Ovary (tissue), 9 donors: Measurements from ENCODE around the gene GGN. TPM values are rescaled to one million over a fixed set of nuclear protein-coding genes. Genes with fewer than 3 reads are reported as not detected.

Experiments used
- DNase-seq, 5 donors: peaks; one replicate each; pipeline ENCODE4 v3.0.0-alpha.2; 2019 to 2020
- H3K27ac ChIP-seq, 2 donors: fragments of 200-600 bp; one replicate each; pipeline versions ENCODE4 v1.5.1 to v1.8.0; 2019 to 2022
- H3K27me3 ChIP-seq: fragments of 200-600 bp; one replicate; pipeline ENCODE4 v1.8.0; 2022
- H3K36me3 ChIP-seq: fragments of 200-600 bp; sonication (generic); one replicate; pipeline ENCODE4 v1.5.1; 2019
- H3K4me1 ChIP-seq: one replicate; pipeline ENCODE4 v1.8.1; 2013; ENCODE audit warnings: mild to moderate bottlenecking, moderate library complexity; ENCODE audit not compliant: insufficient read depth
- H3K4me3 ChIP-seq: fragments of 200-600 bp; sonication (generic); one replicate; pipeline ENCODE4 v1.5.1; 2017
- H3K9me3 ChIP-seq, 2 donors: fragments of 200-600 bp in 1 of 2; sonication (generic) in 1 of 2; one replicate each; pipeline versions ENCODE4 v1.5.1 to v1.8.1; 2013 to 2019; ENCODE audit warnings: mild to moderate bottlenecking in 1 of 2, moderate library complexity in 1 of 2
- EP300 ChIP-seq: sonication (generic); formaldehyde crosslinking; IDR thresholded peaks from one replicate; pipeline ENCODE4 v1.6.1; 2017; ENCODE audit warnings: antibody characterized with exemption
- POLR2A ChIP-seq: fragments of 450-650 bp; IDR thresholded peaks from one replicate; pipeline ENCODE4 v1.6.1; 2017; ENCODE audit warnings: antibody characterized with exemption, mild to moderate bottlenecking, moderate library complexity
- WGBS, 3 donors: extraction: QIAGEN DNeasy Blood & Tissue Kit in 1 of 3; methylation state at CpG; one replicate each; pipeline versions ENCODE4 v1.1.5 to v1.1.7; 2013 to 2017; 5-methylcytosine and 5-hydroxymethylcytosine counted together
- intact Hi-C, 4 donors: fragments of 100-400 bp; cut with DNase I; formaldehyde crosslinking; loops; one replicate each; pipeline versions ENCODE4 v1.11.0 to v1.15.1; 2022 to 2023
- polyA plus RNA-seq, 2 donors: library from polyadenylated mRNA; stranded (reverse); fragments of 200-250 nt in 1 of 2; fragments of 350-450 nt in 1 of 2; fragmentation: Illumina TruSeq in 1 of 2; extraction: RNeasy Lipid Tissue Mini Kit (QIAGEN cat#74804) in 1 of 2; gene quantifications; one replicate each; pipeline ENCODE4 v1.2.3, GENCODE V29; 2013 to 2014
- total RNA-seq, 7 donors: library from RNA; depleted of rRNA in 2 of 7; stranded (reverse); fragments of >200 nt in 2 of 7; fragmentation: NEBNext Ultra II Directional in 3 of 7; extraction: Animal tissue kit (Norgen Biotek cat#: 25700) in 3 of 7; gene quantifications; one replicate each; pipeline versions ENCODE4 v1.1.0 to v1.2.4, GENCODE V29; 2016 to 2023
- TF ChIP-seq, protein P1 (sequence below), 3 donors: fragments of 450-650 bp in 2 of 3; fragments of 200-600 bp in 1 of 3; IDR thresholded peaks; one replicate each; pipeline versions ENCODE4 v1.5.1 to v1.8.0; 2016 to 2022; ENCODE audit warnings: antibody characterized with exemption in 3 of 3, mild to moderate bottlenecking in 1 of 3
- donor health status: DM: no; HTN: no; CAD: no; lungs with moderate emphysema.
- donor health status: DM: no; HTN: no; CAD: no.
- donor health status: Bipolar disorder and iron deficiency.
- donor health status: DM: yes; HTN: yes; CAD: no.
- donor health status: DM: no; HTN: no; CAD: no.
- donor health status: DM: yes; HTN: yes; CAD: no.

The GGN gene
- total and polyA plus RNA-seq, 9 donors, result 0.24 to 0.75 (median 0.54) TPM; not detected in 3

DNA sequence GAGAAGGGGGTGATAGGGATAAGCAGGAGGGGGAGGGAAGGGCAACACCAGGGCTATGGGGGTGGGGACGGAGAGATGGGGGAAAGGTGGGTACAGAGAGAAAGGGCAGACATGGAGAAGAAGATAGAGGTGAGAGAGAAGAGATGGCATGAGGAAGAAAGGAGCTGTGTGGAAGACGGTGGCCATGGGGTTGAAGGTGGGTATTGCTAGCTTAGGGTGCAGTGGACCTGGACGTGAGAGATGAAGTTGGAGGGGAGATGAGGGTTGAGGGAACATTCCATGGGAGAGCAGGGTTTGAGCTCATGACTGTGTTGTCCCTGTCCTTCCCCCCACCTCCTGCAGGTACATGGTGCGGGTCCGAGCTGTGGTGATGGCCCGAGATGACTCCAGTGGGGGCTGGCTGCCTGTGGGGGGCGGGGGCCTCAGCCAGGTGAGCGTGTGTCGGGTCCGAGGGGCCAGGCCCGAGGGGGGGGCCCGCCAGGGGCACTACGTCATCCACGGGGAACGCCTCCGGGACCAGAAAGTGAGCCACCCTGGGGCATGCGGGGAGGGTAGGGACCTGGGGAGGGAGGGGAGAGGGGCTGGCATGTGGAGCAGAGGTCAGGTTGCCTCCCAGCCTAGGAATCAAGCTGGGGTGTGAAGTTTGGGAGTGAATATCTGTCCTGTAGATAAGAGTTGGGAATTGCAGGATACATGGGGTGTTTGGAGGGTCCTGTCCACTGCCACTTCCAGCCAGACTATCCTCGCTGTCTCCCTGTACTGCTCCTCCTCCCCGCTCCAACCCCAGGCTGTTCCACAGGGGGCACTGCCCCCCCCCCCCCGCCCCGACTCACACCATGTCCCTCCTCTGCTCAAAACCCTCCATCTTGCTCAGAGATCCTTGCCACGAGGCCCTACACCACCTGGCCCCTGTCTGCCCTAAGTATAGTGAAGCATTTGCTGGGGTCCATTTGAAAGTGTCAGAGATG lies 2.4 kb upstream of the GGN start:
- Histone ChIP-seq H3K4me3 (no peak overlapping the region), H3K27ac (no peak overlapping the region), H3K9me3 (no peaks in the 10 kb centered on the region), H3K36me3 (no peaks in the 10 kb centered on the region), H3K27me3 (no peaks in the 10 kb centered on the region), H3K4me1 (peaks cover 10% of the 10 kb centered on the region)
- intact Hi-C loops, result no loop called here
- no peak for DNase-seq
- WGBS, 3 donors, result 35 to 48% (median 41%) methylated on average over 16 to 22 of the region's 22 CpGs
- TF ChIP-seq EP300, result no peak
- TF ChIP-seq, protein P1, sequence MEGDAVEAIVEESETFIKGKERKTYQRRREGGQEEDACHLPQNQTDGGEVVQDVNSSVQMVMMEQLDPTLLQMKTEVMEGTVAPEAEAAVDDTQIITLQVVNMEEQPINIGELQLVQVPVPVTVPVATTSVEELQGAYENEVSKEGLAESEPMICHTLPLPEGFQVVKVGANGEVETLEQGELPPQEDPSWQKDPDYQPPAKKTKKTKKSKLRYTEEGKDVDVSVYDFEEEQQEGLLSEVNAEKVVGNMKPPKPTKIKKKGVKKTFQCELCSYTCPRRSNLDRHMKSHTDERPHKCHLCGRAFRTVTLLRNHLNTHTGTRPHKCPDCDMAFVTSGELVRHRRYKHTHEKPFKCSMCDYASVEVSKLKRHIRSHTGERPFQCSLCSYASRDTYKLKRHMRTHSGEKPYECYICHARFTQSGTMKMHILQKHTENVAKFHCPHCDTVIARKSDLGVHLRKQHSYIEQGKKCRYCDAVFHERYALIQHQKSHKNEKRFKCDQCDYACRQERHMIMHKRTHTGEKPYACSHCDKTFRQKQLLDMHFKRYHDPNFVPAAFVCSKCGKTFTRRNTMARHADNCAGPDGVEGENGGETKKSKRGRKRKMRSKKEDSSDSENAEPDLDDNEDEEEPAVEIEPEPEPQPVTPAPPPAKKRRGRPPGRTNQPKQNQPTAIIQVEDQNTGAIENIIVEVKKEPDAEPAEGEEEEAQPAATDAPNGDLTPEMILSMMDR (IDR thresholded peaks at IDR 0.05), result no peak
- no peak for TF ChIP-seq POLR2A

- DNase-seq, result peak in 1 of 5 donors; percentile 30
- no peak overlapping the region for H3K27ac ChIP-seq
- peaks cover 10% of the 10 kb centered on the region for H3K4me1 ChIP-seq
- H3K9me3 ChIP-seq, result no peaks in the 10 kb centered on the region
- intact Hi-C loops, result no loop called here
- H3K4me3 ChIP-seq, result peak overlapping the region; percentile 52
- TF ChIP-seq EP300 (no peak), POLR2A (no peak)
- TF ChIP-seq, protein P1 (IDR thresholded peaks at IDR 0.05), result no peak
- no peaks in the 10 kb centered on the region for H3K36me3 ChIP-seq
- 3 to 6% (median 5%) methylated on average over 18 to 28 of the region's 28 CpGs for WGBS, 3 donors
- H3K27me3 ChIP-seq, result no peaks in the 10 kb centered on the region
Measured at GRCh38 chr19:38389101-38389925, 1.5 kb upstream of the GGN start.

GRCh38 chr19:38388349-38389100 lies 691 bp upstream of the GGN start, which contains the start of gene SPRED3:
SPRED3 (plus strand) TSS chr19:38388697; CDS start chr19:38390303, 1,606 bp downstream.
- Histone ChIP-seq H3K4me3 (peak within 1 kb of the TSS; percentile 52), H3K27me3 (no peaks in the 10 kb centered on the region), H3K27ac (peak within 1 kb of the TSS in 1 of 2 donors; percentile 31), H3K36me3 (no peaks in the 10 kb centered on the region), H3K9me3 (no peaks in the 10 kb centered on the region), H3K4me1 (peaks cover 10% of the 10 kb centered on the region)
- DNase-seq, result peak; percentile 22 to 53 (median 44)
- 0 to 2% (median 1%) methylated on average over 23 to 46 of the region's 46 CpGs for whole genome bisulfite sequencing, 3 donors
- intact Hi-C loops, result no loop called here
- TF ChIP-seq POLR2A, result no peak
- TF ChIP-seq EP300, result no peak
- TF ChIP-seq, protein P1 (IDR thresholded peaks at IDR 0.05), result no peak
